GM12892 (cell line): ENCODE data around the gene ISM2.

Experiments used
- DNase-seq: peaks from one replicate; pipeline ENCODE4 v3.0.0; 2011; ENCODE audit not compliant: insufficient read length
- FAIRE-seq: peaks from 2 replicates; lab custom pipeline; 2011; peaks lifted over from hg19 to GRCh38; lab: Jason Lieb, UNC
- POLR2A ChIP-seq: IDR thresholded peaks from 2 replicates; pipeline ENCODE4 v1.6.1; 2011; ENCODE audit warnings: low read depth, low read length, control low read depth
- POLR2AphosphoS5 ChIP-seq: IDR thresholded peaks from 2 replicates; pipeline ENCODE4 v1.6.1; 2011; ENCODE audit warnings: low read depth, low read length, control low read depth
- TAF1 ChIP-seq: IDR thresholded peaks from 2 replicates; pipeline ENCODE4 v1.6.1; 2011; ENCODE audit warnings: low read depth, mild to moderate bottlenecking, control low read depth, low read length, borderline replicate concordance

The ISM2 gene

DNA sequence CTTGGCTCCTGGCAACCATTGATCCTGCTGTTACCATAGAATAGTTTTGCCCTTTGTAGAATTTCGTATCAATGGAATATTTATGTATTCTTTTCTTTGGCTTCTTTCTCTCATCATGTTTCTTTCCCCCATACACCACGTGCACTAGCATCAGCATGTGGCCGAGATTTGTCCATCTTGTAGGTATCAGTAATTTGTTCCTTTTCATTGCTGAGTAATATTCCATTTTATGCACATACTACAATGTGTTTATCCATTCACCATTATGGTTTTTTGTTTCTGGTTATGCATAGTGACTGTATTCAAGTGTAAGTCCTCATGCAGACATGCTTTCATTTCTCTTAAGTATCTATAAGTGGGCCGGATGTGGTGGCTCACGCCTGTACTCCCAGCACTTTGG lies 4.5 kb upstream of the ISM2 start:
- TF ChIP-seq POLR2AphosphoS5 (no peak), TAF1 (no peak), POLR2A (no peak)
- no peak for DNase-seq
- FAIRE-seq: no peak

DNA sequence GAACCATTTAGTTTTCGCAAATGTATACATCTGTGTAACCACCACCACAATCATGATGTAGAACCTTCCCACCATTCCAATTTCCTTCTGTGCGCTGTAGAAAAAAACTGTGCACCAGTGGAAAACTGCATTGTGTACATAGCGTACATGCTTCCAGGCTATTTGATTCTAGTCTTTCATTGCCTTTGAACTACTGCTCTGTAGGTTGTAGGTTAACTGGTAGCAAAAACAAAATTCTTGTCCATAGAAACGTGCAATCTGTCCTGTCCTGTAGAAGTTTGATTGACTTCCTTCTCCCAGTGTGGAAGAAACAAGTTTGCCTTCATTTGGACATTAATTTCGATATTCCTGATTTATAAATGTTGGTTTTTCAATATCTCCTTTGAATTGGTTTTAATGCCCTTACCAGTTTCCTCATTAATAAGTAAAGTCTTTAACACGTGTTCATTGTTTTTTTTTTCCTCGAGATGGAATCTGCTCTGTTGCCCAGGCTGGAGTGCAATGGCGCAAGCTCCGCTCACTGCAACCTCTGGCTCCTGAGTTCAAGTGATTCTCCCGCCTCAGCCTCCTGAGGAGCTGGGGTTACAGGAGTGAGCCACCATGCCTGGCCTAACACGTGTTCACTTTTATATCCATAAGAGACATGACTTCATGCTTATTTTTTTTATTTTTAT lies 3.6 kb upstream of the ISM2 start:
- DNase-seq (no peak), FAIRE-seq (no peak)
- no peak for TF ChIP-seq POLR2A
- no peak for TF ChIP-seq POLR2AphosphoS5
- no peak for TF ChIP-seq TAF1

DNA sequence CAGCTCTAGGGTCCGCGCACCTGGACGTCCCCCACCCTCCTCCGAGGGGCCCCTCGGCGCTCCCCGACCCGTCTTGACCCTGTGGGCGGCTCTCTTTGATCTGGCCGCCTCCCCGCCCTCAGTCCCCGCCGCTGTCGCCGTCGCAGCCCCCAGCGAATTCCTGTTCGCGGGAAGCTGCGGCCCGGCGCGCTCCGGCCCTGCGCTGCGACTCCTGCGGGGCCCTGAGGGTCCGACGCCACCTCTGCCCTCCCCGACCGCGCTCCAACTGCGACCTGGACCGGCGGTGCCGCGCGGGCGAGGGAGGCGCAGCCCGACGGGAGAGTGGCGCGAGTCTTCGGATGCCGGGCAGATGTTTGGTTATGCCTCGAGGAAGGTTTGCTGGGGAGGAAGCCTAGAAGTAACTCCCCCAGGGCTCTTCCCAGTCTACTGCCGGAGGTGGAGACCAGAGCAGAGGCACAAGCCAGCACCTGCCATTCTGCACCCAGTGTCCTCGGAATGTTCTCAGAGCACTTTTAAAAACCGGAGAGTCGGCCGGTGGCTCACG lies 440 bp upstream of the ISM2 start:
- DNase-seq (peak; percentile 52), FAIRE-seq (no peak)
- TF ChIP-seq TAF1 (no peak), POLR2AphosphoS5 (no peak), POLR2A (no peak)

DNA sequence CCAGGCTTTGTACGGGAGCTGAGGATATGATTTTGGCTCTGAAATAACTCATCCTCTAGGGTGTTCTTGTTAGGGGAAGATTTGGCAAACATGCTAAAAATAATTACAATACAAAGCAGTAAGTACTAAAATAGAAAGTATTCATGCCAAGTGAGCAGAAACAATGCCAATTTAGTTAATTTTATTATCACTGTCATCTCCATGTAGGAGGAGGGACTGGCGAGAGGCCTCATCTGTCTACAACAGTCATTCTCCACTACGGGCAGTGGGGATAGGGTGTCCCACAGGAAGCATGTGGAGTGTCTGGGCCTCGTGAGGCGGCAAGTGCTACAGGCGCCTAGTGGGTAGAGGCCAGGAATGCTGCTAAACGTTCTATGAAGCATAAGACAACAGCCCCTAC lies 3.3 kb downstream of the ISM2 start:
- FAIRE-seq (no peak), DNase-seq (no peak)
- no peak for TF ChIP-seq POLR2AphosphoS5

DNA sequence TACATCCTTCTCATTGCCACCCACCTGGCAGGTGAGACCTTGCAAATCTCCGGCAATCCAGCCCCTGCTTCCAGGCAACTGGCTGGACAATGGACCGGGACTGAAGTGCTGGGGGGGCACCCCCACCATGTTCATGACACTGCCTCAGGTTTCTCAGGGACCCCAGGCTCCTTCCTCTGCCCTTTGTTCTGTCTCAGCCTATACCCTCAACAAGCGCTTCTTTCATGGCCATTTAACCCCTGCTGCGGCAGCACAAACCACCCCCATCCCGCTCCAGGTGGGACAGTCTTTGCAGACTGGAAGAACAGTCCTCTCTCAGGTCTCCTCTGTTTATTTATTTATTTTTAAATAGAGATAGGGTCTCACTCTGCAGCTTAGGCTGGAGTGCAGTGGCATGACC lies 7.6 kb downstream of the ISM2 start:
- TF ChIP-seq POLR2AphosphoS5 (no peak), TAF1 (no peak), POLR2A (no peak)
- no peak for DNase-seq
- no peak for FAIRE-seq

DNA sequence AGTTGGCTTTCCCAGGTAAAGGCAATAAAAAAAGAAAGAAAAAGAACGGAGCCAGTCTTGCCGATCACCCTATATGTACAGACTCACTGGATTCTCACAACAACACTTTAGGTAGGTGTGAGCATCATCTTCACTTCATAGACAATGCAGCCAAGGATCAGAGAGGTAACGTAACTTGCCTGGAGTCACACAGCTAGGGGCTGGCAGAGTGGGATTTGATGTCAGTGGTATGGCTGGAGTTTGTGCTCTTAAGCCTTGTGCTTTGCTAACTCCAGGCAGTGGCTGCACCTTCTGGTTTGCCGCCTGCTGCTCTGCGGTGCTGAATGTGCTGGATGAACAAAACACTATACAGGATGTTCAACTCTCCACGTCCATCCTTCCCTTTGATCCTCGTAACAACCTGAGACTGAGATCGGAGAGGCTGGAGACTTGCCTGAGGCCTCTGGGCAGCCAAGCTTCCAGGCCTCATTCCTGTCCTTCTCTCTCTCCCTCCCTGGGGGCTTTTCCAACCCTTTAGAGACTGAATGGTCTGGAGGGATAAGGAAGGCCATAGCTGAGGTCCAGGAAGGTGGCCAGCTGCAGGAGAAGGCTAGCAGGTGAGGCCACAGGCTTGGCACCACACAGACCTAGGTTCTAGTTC lies 8.1 kb downstream of the ISM2 start:
- FAIRE-seq (no peak), DNase-seq (no peak)
- TF ChIP-seq POLR2AphosphoS5: no peak
- TF ChIP-seq POLR2A: no peak
- no peak for TF ChIP-seq TAF1

DNA sequence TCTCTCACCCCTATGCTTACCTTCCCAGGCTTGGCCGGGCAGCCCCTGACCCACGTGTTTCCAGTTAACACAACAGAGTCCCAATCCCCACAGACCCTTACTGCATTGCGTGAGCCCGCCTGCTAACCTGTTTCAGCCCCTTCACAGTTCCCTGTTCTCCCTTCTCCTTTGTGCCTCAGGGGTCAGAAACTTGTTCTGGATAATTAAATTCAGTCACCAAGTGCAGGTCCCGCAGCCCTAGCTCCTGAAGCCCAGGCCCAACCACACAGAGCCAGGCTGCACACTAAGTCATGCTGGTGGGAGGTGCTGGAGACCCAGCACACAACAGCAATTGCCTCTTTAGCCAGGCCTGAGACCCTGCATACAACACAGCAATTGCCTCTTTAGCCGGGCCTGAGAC lies 9.6 kb downstream of the ISM2 start:
- TF ChIP-seq POLR2AphosphoS5 (no peak), TAF1 (no peak), POLR2A (no peak)
- DNase-seq (no peak), FAIRE-seq (no peak)

DNA sequence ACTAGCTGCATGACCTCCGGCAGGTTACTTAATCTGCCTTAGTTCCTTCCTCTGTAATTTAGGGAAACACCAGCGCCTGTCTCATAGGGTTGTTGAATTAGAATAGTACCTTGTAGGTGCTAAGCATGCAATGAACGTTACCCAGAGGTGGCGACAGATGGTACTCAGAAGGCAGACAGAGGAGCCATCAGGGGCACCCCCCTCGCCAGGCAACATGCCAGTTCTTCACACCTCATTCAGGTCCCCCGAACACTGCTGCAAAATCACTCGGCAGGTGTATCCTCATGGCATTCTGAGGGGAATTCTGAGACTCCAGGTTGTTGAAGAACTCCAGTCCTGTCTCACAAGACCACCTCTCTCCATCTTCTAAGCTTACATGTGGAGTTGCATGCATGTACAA lies 10.1 kb downstream of the ISM2 start:
- no peak for TF ChIP-seq POLR2AphosphoS5
- TF ChIP-seq POLR2A: no peak
- DNase-seq (no peak), FAIRE-seq (no peak)

DNA sequence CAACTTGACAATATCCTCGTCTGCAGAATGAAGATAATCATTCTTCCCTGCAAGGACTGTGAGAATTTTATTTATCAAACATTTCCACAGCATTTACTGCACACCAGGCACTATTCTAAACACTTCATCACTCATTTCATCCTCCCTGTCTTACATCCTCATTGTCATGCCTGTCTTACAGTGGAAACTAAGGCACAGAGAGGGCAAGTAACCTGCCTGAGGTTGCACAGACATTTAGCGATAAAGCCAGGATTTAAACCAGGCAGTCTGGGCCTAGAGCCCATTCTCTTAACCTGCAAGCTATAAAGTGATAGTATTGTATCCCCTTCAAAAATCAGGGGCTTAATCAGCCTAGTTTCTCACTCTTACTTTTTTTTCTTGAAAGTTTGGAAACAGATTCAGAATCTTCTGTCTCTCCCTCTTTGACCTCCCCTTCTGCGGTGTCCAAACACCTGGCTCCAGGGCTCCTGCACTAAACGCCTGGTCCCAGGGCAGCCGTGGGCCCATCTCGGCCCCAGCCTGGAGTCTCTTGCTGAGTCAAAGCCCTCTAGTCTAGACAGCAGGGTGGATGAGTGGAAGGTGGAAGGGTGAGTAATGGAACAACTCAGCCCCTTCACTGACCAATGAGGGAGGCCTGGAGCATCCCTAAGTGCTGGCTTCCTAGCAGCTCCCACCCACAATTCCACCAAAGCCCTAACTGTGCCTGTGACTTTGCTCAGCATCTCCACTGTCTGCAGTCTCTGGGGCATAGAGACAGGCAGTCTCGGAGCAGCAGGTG lies 12.5 kb downstream of the ISM2 start:
- no peak for TF ChIP-seq TAF1
- no peak for TF ChIP-seq POLR2A
- no peak for TF ChIP-seq POLR2AphosphoS5
- FAIRE-seq (no peak), DNase-seq (no peak)

DNA sequence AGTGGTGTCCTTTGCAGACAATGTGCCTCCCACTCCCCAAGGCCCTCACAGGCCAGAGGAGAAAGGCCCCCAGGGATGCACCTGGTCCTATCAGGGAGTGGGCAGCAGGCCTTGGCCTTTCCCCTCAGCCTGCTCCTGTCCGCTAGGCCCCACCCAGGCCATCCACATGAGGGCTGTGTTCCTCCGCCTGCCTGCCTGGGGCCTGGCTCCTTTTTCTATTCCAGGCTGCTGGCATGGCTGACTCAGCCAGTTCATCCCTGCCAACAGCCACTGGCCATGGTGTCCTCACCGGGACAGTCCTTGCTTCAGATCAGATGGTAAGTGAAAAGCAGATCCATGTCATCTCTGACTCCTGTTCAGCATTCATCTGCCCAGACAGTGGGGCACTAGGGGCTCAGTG lies 13.4 kb downstream of the ISM2 start:
- no peak for FAIRE-seq
- TF ChIP-seq POLR2AphosphoS5 (no peak), POLR2A (no peak), TAF1 (no peak)

DNA sequence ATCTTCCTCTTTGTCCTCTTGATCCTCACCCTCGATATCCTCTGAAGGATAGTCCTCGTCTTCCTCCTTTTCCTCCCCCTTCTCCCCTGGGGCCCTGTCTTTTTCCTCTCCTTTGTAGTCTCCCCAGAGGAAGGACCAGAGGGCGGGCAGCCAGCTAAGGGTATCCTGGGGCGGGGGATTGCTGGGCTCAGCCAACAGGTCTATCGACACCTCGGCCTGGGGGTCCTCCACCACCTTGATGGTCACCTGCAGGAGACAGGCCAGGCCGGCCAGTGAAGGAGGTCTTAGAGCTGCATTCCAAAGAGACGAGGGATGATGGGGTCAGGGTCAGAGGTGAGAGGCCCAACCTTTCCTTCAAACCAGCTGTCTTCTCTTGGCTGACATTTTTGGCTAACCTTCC lies 16.2 kb downstream of the ISM2 start:
- DNase-seq (no peak), FAIRE-seq (no peak)
- TF ChIP-seq TAF1 (no peak), POLR2AphosphoS5 (no peak), POLR2A (no peak)

More for the DNA sequence above, 13.4 kb downstream of the ISM2 start:
- no peak for DNase-seq

DNA sequence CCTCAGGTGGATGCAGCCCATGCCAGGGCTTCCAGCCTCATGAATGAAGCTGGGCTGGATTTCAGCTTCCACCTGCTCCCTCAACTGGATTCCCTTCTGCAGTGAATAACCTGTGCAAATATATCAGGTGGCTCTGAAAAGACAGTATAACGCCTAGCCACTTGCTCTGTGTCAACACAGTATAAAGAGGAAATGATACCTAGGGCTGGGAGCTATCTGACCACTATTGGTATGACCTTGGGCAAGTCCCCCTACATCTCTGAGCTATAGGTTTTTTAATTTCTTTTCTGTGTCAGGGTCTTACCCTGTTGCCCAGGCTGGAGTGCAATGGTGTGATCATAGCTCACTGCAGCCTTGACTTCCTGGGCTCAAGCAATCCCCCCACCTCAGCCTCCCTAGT lies 19.8 kb downstream of the ISM2 start:
- peak; percentile 5 for FAIRE-seq
- no peak for TF ChIP-seq POLR2AphosphoS5
- DNase-seq: peak; percentile 41

DNA sequence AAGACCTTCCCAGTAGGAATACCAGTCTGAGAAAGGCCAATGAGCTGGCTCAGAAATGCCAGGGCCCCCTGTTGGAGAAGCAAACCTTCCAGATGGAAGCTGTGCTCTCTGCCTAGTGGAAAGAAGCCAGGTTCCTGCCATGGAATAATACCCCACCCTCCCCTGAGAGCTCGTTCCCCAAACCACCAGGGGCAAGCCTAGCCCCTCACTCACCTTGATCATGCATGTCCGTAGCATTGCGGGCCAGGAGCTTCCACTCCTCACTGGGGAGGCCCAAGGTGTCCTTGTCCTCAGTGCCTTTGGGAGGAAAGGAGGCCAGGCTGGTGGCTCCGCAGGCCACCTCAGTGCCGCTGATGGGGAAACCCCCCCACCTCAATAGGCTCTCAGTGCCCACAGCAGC lies 20.6 kb downstream of the ISM2 start:
- DNase-seq (no peak), FAIRE-seq (no peak)
- no peak for TF ChIP-seq POLR2A
- no peak for TF ChIP-seq TAF1
- no peak for TF ChIP-seq POLR2AphosphoS5
